COR-L47 (cell line): ENCODE results near the gene TTC7B.

ENCODE experiments used
- DNase-seq: peaks from one replicate; lab custom pipeline; 2025; lab: John Stamatoyannopoulos, UW

The TTC7B gene

DNA sequence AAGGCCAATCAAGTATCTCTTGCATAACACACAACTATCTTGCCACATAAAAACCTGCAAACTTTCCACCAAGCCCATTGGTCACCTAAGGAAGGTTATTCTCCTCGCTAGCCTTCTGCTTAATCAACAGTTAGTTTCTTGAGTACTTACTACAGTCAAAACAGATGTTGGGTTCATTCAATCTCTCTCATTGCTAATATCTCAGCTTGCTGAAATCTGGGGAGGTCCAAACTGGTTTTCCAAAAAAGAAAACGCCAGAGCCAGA lies 74.6 kb downstream of the TTC7B start:
- DNase-seq: no peak

DNA sequence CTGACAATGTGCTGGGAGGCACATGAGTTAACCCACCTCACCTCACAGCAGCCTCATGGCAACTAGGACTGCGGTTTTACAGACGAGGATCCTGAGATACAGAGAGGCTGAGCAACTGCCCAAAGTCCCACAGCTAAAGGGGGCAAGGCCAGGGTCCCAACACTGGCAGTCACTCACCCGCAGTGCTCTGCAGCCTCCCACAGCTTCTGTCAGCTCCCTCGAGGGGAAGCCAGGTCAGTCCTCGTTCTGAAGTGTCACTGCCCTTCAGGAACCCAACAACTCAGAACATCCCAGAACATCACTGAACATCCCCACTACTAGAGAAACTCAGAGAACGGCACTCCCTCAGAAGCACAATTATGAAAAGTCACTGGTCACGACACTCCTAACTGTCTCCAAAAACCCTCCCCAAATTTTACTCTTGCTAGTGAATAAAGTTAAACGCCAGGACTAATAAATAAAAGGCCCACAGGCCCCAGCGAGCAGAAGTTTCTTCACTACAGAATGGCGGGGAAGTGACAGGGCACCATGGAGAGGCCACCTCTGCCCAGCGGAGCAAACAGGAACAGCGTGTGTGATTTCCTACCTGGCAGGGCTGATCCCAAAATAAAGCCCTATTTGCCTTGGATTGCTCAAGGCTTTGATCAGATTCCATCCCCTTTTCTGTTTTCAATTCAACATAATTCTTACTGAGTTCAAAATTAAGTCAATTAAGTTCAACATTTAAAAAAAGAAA lies 75.1 kb downstream of the TTC7B start:
- no peak for DNase-seq

DNA sequence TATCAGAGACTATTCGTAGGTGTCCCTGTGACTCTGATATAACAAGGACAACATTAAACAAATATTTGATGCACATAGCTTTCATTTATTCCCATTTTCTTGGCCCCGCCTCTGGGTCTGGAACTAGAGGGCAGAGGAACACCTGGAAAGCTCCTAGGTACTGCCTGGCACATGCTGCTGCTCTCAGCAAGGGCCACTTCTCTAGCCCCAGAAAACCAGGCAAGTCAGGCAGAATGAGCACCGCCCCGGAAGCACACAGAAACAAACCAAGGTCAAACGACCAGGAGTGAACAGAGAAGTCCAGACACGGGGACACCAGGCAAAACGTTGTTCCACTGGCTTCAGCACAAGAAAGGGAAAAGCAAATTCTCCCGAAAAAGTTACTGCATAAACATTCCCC lies 76.1 kb downstream of the TTC7B start:
- DNase-seq: no peak

DNA sequence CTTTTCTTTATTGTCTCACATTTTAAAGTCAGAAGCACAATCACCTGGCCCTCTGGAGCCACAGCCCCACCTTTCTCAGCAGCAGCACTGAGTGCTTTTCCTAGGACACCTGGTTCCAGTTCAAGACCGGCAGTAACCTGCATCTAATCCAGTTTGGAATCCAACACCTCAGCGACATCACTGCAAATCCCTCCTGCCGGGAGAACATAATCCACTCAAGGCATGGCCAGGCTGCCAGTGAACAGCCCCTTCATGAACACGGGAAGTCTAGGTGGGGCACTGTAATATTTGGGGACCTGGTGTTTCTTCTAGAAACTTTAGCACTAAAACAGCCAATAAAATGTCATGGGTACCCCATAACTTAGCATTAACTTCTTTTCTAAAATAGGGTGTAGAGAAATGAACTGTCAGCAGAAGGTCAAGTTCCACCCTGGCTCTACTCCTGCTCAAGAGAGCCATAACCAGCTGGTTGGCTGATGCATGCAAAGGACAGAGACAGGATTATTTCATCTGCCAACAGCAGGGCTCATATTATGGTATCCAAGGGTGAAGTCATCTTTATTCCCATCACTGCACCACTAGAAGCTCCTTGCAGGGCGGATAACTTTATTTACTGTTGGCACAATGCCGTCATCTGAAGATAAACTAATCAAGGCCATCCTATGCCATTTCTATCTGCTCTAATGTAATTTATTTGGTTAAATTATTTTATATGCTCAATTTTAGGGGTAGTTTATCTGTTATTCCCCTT lies 76.7 kb downstream of the TTC7B start:
- DNase-seq: no peak

DNA sequence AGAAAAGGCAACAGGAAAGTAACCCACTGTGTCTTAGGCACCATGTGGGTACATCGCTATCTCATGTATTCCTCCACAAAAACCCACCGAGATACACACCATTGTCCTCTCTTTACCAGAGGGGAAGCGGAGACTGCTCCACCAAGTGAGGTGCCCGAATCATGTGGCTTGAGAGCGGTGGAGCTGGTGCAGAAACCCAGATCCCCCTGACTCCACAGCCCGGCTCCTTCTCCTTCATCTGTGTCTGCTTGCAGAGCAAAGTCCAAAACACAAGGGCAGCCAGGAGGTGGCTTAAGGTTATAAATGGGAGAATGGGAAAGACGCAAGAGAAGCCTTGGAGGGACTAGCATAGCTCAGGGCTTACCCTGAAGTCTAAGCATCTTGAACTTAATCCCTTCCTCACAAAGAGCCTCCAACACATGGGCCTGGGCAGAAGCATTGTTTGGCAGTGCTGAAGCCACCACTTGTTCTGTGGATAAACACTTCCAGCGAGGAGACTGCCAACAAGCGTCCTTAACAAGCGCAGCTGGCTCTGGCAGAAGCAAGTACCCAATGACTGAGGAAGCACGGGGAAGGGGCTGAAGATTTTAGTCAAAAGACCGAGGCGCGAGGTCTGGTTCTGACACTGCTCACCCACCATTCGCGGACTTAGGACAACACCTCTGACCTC lies 83.0 kb downstream of the TTC7B start:
- DNase-seq: no peak

DNA sequence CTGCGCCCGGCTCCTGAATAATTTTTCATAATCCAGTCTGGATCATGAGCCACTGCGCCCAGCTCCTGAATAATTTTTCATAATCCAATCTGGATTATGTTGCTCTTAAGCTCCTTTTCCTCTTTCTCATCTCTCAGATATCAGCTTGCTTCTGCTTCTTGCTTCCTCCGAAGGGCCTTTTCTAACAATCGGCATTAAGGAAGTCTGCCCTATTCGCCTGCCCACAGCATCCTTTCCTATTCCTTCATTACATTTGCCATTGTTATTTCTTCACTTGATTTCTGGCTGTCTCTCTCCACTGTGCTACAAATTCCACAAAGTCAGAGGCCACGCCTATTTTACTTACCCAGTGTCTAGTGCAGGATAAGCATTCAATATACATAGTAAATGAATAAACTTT lies 83.5 kb downstream of the TTC7B start:
- DNase-seq: no peak

DNA sequence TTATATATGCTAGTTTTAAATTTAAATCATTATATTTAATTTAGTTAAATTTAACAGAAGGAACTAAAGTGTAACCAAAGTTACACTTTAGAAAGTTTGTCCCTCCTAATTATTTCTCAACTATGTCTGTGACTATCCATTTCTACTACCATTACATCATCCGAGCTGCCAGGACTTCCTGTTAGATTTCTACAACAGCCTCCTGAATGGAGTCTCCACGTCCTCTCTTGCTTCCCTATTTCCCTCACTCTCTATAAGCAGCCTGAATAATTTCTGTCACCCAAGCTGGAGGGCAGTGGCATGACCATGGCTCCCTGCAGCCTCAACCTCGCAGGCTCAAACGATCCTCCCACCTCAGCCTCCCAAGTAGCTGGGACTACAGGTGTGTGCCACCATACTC lies 84.1 kb downstream of the TTC7B start:
- no peak for DNase-seq

DNA sequence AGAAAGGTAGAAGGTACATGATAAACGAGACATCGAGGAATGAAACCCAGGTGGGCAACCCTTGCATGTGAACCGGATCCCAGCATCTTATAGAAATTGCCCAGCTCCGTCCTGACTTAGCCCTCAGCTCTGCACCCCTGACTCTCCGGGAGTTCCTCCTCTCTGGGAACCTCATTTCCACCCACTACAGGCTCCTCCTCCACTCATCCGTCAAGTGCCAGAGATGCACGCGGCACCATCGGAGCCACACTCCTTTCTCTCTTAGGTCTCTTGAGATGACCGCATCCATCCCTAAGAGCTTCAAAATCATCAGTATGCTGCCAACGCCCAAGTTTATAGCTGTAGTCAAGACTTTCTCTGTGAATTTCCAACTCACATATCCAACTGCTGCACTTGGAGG lies 84.7 kb downstream of the TTC7B start:
- DNase-seq: no peak

DNA sequence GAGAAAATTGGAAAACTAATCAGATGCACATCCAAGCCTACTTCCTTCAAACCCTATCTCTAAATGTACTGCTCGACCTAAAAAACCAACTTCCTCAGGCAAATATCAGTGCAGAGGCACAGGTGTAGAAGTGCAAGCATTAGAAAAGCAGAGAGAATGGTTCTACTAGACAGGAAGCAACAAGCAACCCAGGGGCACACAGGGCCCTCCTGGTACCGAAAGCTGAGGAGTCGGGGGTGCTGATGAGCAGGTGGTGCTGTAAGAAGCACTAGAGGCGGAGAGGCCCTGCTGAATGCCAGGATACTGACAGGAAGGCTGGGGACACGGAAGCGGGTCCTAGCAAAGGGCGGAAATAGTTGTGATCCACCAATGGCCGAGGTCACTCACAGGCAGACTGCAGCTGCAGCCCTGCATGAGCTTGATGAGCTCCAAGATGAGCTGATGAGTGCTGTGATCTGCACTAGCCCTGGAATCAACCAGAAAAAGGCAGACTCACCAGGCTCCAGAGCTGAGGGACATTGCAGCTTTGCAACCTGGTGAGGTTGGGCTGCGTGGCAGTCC lies 85.9 kb downstream of the TTC7B start:
- DNase-seq: no peak

DNA sequence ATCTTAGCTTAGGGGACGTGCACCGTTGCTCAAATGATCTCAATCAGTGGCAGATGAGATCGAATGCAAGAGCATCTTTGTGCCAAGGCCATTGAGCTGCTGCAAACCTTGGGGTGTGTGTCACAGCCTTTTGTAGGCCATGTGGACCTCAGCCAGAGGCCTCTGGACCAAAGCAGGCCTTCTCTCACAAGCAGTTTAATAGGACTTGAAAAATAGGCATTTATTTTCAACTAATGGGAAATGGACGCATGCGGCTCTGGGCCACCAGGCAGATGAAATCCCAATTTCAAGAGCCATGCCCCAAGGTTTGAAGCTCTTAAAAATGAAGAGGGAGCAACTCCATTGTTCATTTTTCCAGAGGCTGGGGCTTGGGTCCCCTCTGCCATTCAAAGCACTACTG lies 87.3 kb downstream of the TTC7B start:
- DNase-seq: no peak

DNA sequence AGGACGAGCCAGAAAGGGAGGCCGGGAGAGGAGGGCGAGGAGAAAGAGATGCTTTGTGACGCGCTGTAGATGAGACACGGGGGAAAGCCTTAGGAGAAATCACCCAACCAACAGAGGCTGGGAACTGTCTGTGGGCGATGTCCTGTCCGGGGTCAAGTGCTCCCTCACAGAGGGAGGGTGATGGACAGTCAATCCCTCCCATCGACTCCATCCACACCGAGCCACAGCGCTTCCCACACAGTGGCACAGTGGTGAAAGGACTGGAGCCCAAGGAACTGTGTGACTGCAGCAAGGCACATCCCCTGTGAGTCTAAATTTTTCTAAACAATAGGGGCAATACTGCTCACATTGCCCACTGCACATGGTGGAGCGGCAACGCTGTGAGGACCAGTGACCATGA lies 89.1 kb downstream of the TTC7B start:
- no peak for DNase-seq

DNA sequence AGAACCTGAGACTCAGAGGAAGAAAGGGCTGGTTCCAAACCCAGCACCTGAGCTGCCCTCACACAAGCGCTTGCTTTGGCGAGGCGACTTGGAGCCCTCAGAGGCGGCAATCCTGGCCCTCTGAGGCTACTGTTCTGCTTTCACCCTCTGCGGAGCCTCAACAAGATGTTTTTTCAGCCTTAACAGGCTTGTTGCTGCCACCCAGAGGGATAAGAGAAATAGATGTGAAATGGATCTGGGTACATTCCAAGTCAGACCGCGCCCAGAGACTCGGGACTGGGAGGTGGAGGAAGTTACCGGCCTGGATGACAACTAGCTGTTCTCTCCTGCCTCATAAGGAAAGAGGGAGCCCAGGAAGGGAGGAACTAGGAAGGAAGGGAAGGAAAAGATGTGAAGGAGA lies 89.6 kb downstream of the TTC7B start:
- peak; percentile 63 for DNase-seq

DNA sequence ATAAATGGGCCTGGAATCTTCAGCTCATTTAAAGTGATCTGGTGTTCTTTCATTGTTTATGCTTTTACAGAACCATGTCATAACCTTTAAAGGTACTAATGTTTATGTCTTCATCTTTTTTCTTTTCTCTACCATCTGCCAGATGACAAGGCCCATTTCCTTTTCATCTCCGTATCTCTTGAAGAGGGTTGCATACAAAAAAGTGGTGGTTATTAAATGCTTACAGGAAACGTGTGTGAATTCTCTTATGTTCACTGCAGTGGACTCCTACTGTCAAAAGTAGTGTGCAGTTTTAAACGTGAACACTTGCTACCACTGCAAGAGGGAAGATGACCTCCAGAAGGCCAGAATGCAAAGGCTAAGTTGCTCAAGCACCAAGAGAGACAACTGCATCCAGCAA lies 91.4 kb downstream of the TTC7B start:
- no peak for DNase-seq

DNA sequence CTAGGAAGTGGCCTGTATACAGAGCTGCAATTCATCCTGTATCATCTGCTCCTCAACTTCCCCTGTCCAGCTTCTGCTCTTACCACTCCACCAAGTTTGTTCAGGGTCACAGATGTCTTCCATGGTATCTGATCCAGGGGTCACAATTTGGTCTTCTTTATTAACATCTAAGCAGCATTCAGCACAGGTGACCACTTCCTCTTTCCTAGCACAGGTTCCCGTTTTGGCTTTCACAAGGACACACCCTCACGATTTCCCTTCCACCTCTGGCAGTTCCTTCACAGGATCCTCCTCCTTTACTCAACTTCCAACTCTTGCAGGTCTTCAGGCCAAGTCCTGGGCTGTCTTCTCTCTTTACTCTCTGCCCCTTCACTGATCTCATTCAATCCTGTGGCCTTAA lies 93.6 kb downstream of the TTC7B start:
- DNase-seq: no peak

DNA sequence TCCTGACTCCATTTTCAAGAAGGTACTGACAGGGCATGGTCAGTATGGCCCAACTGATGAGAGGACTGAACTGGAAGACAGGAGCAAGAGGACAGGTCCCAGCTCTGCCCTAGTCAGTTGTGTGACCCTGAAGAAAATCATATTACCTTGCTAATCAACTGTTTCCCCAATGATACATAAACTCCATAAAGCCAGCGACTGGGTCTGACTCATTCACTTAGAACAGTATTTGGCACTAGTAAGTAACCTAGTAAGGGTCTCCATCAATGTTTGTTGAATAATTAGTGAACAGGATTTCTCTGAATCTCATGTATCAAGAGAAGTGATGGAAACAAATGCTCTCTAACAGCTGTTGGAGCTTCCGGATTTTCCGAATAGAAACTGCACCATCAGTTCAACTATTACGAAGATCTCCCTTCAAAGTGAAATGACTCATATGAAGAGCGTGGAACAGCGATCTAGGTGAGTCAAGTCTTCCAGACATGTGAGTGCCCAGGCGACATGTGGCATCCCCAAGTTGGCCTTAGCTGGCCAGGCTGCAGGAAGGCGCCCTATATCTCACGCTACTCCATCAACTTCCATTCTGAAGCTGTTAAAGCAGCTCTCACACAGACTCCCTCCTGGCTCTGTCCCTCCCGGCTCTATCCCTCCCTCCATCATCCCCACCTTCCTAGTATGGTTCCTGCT lies 94.5 kb downstream of the TTC7B start:
- no peak for DNase-seq

DNA sequence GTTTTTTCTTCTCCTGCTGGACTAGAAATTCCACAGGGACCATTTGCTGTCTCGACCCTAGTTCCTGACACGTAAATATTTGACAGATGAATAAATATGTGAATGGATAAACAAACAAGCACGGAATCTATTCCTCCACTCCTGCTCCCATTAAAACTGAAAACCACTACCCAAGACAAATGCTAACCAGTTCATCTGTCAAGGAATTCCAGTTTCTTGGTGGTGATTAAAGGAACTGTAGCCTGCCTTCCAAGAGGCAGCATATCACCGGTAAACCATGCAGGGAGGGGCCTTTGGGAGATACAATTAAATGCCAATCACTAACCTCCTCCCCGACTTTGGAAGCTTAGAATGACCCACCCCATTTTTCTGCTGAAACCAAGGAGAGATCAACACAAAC lies 95.4 kb downstream of the TTC7B start:
- DNase-seq: no peak

DNA sequence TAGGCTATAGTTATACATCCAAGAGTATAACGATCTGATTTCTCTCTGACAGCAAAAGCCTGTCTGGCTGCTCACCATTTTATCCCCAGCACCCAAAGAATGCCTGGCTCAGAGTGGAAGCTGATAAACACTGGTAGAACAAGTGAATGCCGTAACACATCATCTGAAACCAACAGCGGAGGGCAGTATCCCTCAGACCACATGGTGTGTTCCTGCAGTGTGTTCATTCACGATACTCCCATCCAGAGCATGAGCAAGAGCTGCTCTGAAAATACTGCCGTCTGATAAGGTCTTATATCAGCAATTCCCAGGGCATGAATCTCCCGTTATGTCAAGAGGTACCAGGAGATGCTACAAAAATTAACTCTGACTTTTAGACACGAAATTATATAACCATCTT lies 95.9 kb downstream of the TTC7B start:
- DNase-seq: no peak

DNA sequence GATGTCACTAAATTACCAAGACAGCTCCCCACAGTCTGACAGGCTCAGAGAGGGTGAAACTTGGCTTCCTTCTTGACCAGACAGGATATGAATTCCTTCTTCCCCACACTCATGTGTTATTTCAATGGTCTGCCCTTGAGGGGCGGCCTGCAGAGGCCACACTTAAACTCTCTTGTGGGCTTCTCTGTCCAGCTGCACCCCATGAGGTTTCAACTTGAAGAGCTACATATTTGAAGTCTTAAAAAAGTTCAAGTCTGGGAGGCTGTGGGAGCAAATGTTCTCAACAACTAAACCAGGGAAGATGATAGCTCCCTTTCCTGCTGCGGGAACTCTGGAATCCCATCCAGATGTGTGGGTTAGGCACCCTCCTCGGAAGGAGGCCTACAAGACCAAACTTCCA lies 98.3 kb downstream of the TTC7B start:
- DNase-seq: no peak

DNA sequence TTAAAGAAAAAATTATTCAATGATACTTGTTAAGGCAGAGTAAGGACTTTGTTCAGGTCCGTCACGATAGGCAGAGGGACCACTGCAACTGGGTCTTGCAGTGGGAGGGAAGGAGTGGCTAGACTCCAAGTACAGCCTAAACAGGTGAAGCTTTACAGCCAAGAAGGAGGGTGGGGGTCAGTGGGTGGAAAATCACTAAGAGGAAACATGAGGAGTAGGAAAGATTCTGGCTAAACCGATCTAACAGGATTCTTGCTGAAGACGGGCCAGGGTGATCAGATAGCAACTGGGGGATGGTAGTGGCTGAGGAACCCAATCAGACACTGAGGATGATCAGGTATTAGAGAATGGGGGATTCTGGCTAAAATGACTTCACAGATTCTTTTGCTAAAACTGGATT lies 100.2 kb downstream of the TTC7B start:
- no peak for DNase-seq

DNA sequence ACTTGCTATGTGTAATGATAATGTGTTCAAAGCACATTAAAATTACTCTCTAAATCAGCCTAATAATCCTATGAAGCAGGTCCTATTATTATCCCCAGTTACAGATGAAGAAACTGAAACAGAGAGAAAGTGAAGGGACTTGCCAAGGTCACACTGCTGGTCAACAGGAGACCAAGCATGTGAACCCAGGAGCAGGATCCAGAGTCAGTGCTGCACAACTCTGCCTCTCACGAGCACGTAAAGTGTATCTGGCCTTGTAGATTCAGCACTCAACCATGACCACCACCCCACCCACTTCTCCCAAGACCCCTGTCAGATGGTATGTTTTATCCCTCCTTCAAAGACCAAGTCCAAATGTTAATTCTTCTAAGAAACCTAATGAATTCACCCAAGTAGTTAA lies 100.7 kb downstream of the TTC7B start:
- no peak for DNase-seq

DNA sequence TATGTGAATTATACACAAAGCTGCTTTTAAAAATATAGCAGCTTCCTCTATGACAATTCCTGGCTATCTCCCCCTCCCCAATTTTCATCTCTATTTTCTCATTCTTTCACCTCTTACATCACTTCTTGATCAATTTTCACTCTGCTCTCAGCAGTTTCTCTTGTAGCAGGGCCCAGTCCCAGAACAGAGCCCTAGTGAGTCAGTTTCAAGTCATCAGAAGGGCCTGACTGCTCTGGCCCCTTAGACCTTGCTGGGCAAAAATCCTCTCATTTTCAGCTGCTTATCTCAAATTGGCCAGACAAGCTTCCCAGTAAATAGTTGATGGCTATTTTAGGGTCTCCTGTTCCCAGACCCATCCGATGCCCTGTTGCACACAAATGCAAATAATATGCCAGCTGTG lies 101.4 kb downstream of the TTC7B start:
- no peak for DNase-seq

DNA sequence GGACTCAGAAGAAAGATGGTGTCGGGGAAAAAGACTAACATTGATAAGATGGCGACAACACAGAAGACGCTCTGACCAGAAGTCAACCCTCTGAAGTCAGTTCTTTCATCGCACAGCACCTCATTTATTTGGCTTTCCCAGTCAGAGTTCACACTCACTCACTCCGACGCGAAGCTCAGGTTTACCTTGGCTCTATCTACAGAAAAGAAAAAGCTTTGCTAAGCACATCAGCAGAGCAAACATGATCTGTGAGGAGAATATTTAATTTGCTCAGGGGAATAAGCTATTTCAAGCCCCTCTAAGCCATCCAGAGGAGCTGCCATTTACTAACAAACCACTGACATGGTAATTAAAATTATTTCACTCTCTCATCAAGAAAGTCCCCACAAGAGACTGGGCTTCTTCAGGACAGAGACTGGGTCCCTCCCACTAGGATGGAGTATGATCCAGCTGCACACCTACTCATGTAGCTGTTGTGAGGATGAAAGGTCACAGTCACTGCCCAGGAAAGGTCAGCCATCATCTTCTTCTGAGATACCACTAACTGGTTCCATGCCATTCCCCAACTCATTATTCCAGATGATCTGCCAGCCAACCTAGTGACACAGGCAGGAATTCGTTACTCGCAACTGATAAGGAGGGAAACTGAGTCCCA lies 111.4 kb downstream of the TTC7B start:
- no peak for DNase-seq
